ENCODE results near the gene STK38.

DNA sequence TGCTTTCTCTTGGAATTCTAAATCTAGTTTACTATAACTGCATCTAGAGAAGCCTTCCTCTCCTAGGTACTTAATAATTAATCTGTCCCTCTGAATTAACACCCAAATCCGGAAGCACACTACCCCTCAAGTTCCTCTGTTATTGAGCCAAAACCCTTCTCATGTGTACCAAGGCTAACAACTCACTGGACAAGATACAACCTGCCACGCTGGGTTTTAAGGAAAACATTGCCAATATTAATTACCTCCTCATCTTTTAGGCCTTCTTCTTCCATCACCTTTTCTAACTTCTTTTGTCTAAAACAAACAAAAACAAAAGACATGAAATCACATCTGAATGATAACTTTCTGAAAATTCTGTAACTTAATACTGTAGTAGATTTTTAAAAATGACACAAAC is 21.9 kb downstream of the STK38 start:
- TF ChIP-seq, protein P1, sequence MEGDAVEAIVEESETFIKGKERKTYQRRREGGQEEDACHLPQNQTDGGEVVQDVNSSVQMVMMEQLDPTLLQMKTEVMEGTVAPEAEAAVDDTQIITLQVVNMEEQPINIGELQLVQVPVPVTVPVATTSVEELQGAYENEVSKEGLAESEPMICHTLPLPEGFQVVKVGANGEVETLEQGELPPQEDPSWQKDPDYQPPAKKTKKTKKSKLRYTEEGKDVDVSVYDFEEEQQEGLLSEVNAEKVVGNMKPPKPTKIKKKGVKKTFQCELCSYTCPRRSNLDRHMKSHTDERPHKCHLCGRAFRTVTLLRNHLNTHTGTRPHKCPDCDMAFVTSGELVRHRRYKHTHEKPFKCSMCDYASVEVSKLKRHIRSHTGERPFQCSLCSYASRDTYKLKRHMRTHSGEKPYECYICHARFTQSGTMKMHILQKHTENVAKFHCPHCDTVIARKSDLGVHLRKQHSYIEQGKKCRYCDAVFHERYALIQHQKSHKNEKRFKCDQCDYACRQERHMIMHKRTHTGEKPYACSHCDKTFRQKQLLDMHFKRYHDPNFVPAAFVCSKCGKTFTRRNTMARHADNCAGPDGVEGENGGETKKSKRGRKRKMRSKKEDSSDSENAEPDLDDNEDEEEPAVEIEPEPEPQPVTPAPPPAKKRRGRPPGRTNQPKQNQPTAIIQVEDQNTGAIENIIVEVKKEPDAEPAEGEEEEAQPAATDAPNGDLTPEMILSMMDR (conservative IDR thresholded peaks at IDR 0.05; ENCODE audit: low read length), result no peak
- TF ChIP-seq EZH2phosphoT487 (IDR thresholded peaks at IDR 0.05; ENCODE audit: borderline replicate concordance, low read depth, low read length), result no peak
